CD4-positive, alpha-beta memory T cell (primary cell): Measurements from ENCODE around the gene ANKRD40. TPM values are rescaled to one million over a fixed set of nuclear protein-coding genes. Genes with fewer than 3 reads are reported as not detected.
"Not testable (repeated sequence)": the region's sequence is repeated elsewhere in the genome, so short reads cannot be mapped to it uniquely, and the experiment has no call there.

ENCODE experiments used
- CTCF ChIA-PET: fragments of 350-600 bp; sonication (Branson Sonifier 250); formaldehyde crosslinking; loops from one replicate; lab custom pipeline; 2021; ENCODE audit warnings: inconsistent platforms; ENCODE audit not compliant: partially characterized antibody; lab: Charles Lee
- POLR2A ChIA-PET: fragments of 350-600 bp; sonication (Branson Sonifier 250); formaldehyde crosslinking; loops from one replicate; lab custom pipeline; 2021; ENCODE audit not compliant: partially characterized antibody; lab: Charles Lee
- DNase-seq, 5 donors: peaks; one replicate each; pipeline versions ENCODE4 v3.0.0 to v3.0.0-alpha.2; 2020 to 2022; ENCODE audit warnings: mixed read lengths in 1 of 5
- H3K27ac ChIP-seq: one replicate; pipeline ENCODE4 v1.7.0; 2013; ENCODE audit warnings: low read depth, low read length
- H3K27me3 ChIP-seq: 2 replicates; pipeline ENCODE4 v1.7.0; 2013; ENCODE audit warnings: mild to moderate bottlenecking, low read length, moderate library complexity; ENCODE audit not compliant: insufficient read depth
- H3K36me3 ChIP-seq: 2 replicates; pipeline ENCODE4 v1.7.0; 2013; ENCODE audit warnings: mild to moderate bottlenecking, low read length, moderate library complexity; ENCODE audit not compliant: insufficient read depth
- H3K4me1 ChIP-seq: 2 replicates; pipeline ENCODE4 v1.7.0; 2013; ENCODE audit warnings: mild to moderate bottlenecking, low read length, moderate library complexity; ENCODE audit not compliant: insufficient read depth
- H3K4me3 ChIP-seq, 2 donors: one replicate each; pipeline ENCODE4 v1.7.0; 2013; ENCODE audit warnings: low read length in 2 of 2, mild to moderate bottlenecking in 1 of 2
- H3K9me3 ChIP-seq, 2 donors: one replicate each; pipeline ENCODE4 v1.7.0; 2013; ENCODE audit warnings: low read length in 2 of 2, control low read depth in 1 of 2; ENCODE audit not compliant: control insufficient read depth in 1 of 2
- H3K27ac Mint-ChIP-seq, 7 donors: one replicate each; pipeline ENCODE4 v1.8.0; 2020 to 2021; ENCODE audit warnings: mixed read lengths in 7 of 7, mild to moderate bottlenecking in 6 of 7, inconsistent platforms in 3 of 7, moderate library complexity in 3 of 7
- H3K27me3 Mint-ChIP-seq, 2 donors: one replicate each; pipeline ENCODE4 v1.8.0; 2020 to 2021; ENCODE audit warnings: mixed read lengths in 2 of 2
- H3K36me3 Mint-ChIP-seq, 2 donors: one replicate each; pipeline ENCODE4 v1.8.0; 2020 to 2021; ENCODE audit warnings: mixed read lengths in 2 of 2, inconsistent platforms in 1 of 2, mild to moderate bottlenecking in 1 of 2
- H3K4me1 Mint-ChIP-seq, 4 donors: one replicate each; pipeline ENCODE4 v1.8.0; 2020 to 2021; ENCODE audit warnings: mixed read lengths in 4 of 4, mild to moderate bottlenecking in 1 of 4
- H3K4me3 Mint-ChIP-seq, 8 donors: one replicate each; pipeline ENCODE4 v1.8.0; 2020 to 2021; ENCODE audit warnings: mixed read lengths in 8 of 8, mild to moderate bottlenecking in 7 of 8, moderate library complexity in 6 of 8, inconsistent platforms in 3 of 8
- H3K9me3 Mint-ChIP-seq, 8 donors: one replicate each; pipeline ENCODE4 v1.8.0; 2020 to 2021; ENCODE audit warnings: mixed read lengths in 8 of 8, mild to moderate bottlenecking in 5 of 8, inconsistent platforms in 3 of 8, moderate library complexity in 1 of 8
- intact Hi-C: fragments of 100-400 bp; cut with micrococcal nuclease; formaldehyde crosslinking; loops from one replicate; pipeline ENCODE4 v1.15.1; 2023
- polyA plus RNA-seq, 2 donors: library from polyadenylated mRNA; unstranded; fragments of 300-500 nt; fragmentation: Illumina TruSeq; gene quantifications; one replicate each; pipeline ENCODE4 v1.2.3, GENCODE V29; 2021
- total RNA-seq, 2 experiments: library from RNA; stranded (reverse); gene quantifications; one replicate each; pipeline ENCODE4 v1.2.3, GENCODE V29; 2021

ANKRD40 gene
- total and polyA plus RNA-seq, 4 experiments from 2014 or later: 2.1 to 39.3 (median 21.2) TPM

DNA sequence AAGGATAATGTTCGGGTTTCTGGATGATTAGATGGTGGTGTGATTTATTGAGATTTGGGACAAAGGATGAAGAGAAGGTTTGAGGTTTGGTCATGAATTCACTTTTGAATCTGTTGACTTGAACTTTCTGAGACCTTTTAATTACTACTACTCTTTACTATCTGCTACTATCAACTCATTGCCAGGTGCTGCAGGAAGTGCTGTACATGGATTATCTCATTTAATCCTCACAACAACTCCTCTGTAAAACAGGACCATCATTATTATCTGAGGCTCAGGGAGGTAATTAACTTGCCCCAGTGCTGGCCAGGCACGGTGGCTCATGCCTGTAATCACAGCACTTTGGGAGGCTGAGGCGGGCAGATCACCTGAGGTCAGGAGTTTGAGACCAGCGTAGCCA lies 2.9 kb upstream of the ANKRD40 start:
- Mint-ChIP-seq H3K4me1 (peaks cover 19 to 36% (median 26%) of the 10 kb centered on the region in 4 donors), H3K4me3 (no peak overlapping the region), H3K36me3 (peaks cover 0 to 4% of the 10 kb centered on the region in 2 donors), H3K27me3 (no peaks in the 10 kb centered on the region), H3K27ac (peak overlapping the region in 5 of 7 donors; percentile 8 to 96 (median 70)), H3K9me3 (no peaks in the 10 kb centered on the region)
- Histone ChIP-seq H3K27me3 (no peaks in the 10 kb centered on the region), H3K9me3 (no peaks in the 10 kb centered on the region), H3K36me3 (no peaks in the 10 kb centered on the region), H3K4me3 (no peak overlapping the region), H3K4me1 (peaks cover 32% of the 10 kb centered on the region), H3K27ac (no peak overlapping the region)
- CTCF ChIA-PET: no interaction called here
- intact Hi-C loops: no loop called here
- no peak for DNase-seq
- POLR2A ChIA-PET: interaction anchor here (6.2 kb wide), 1 partner anchor 8 kb away, joined by 116 read pairs; the partner anchor contains the start of gene LUC7L3

DNA sequence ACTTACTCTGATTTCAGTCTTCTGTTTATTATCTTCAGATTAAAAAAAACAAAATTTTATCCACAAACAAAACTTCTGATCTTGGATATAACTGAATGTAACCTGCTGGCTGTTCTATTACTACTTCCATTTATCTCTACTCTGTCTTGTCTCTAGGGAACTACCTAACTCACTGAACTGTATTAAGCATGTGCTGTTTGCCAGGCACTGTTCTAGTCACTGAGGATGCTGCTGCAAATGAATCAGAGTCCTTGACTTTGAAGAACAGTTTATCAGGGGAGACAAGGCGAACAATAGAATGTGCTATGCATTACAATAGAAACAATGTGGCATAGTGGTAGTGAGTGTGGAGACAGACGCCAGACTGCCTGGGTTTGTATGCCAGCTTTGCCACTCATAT lies 2.3 kb upstream of the ANKRD40 start:
- no peak overlapping the region for H3K27ac ChIP-seq
- H3K4me3 Mint-ChIP-seq: peak overlapping the region in 2 of 8 donors; percentile 16 to 57
- H3K4me1 ChIP-seq: peaks cover 38% of the 10 kb centered on the region
- no peaks in the 10 kb centered on the region for H3K9me3 ChIP-seq
- no peak overlapping the region for H3K4me3 ChIP-seq
- POLR2A ChIA-PET: interaction anchor here (6.2 kb wide), 1 partner anchor 9 kb away, joined by 116 read pairs; the partner anchor contains the start of gene LUC7L3
- H3K36me3 ChIP-seq: no peaks in the 10 kb centered on the region
- no peaks in the 10 kb centered on the region for H3K27me3 Mint-ChIP-seq
- H3K4me1 Mint-ChIP-seq: peaks cover 21 to 40% (median 30%) of the 10 kb centered on the region in 4 donors
- no peaks in the 10 kb centered on the region for H3K9me3 Mint-ChIP-seq
- CTCF ChIA-PET: no interaction called here
- peak overlapping the region in 6 of 7 donors; percentile 48 to 97 (median 75) for H3K27ac Mint-ChIP-seq
- no peak for DNase-seq
- H3K36me3 Mint-ChIP-seq: peaks cover 3 to 6% of the 10 kb centered on the region in 2 donors
- intact Hi-C loops: no loop called here
- no peaks in the 10 kb centered on the region for H3K27me3 ChIP-seq

DNA sequence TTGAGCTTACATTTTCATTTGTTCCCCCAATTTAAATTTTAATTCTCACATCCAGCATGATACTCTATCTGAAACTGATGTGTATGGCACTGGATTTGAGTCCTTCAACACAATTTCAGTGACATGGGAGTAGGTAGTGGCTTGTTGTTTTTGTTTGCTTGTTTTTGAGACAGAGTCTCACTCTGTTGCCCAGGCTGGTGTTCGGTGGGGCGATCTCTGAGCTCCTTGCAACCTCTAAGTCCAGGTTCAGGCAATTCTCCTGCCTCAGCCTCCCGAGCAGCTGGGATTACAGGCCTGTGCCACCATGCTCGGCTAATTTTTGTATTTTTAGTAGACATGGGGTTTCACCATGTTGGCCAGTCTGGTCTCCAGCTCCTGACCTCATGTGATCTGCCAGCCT lies 1.3 kb upstream of the ANKRD40 start:
- ChIA-PET CTCF (interaction anchor here (1.1 to 1.7 kb wide), 3 partner anchors 9 to 25 kb away, joined by 3 to 6 read pairs (median 5); no protein-coding TSS in a partner anchor), POLR2A (interaction anchor here (0.6 to 6.2 kb wide), 9 partner anchors 10 to 559 kb away, joined by 3 to 116 read pairs (median 3); partner anchors contain the start of gene LUC7L3)
- not testable (repeated sequence) for H3K9me3 ChIP-seq, H3K36me3 ChIP-seq, H3K27me3 Mint-ChIP-seq, DNase-seq, H3K27me3 ChIP-seq, H3K36me3 Mint-ChIP-seq, H3K9me3 Mint-ChIP-seq
- Mint-ChIP-seq H3K4me3 (peak overlapping the region in 7 of 8 donors; percentile 15 to 93 (median 89)), H3K4me1 (peaks cover 22 to 42% (median 31%) of the 10 kb centered on the region in 4 donors), H3K27ac (peak overlapping the region; percentile 95 to 98 (median 96))
- intact Hi-C loops: loop anchor here (5.0 kb wide), 2 partner anchors 167 to 232 kb away; partner anchors contain the start of gene RSAD1
- Histone ChIP-seq H3K4me3 (peak overlapping the region in 1 of 2 donors; percentile 81), H3K4me1 (peaks cover 39% of the 10 kb centered on the region), H3K27ac (peak overlapping the region; percentile 92)

- Histone ChIP-seq H3K9me3 (no peaks in the 10 kb centered on the region), H3K4me3 (peak overlapping the region; percentile 66 to 81), H3K27me3 (no peaks in the 10 kb centered on the region), H3K4me1 (peaks cover 46% of the 10 kb centered on the region), H3K36me3 (peaks cover 4% of the 10 kb centered on the region), H3K27ac (peak overlapping the region; percentile 92)
- Mint-ChIP-seq H3K27ac (peak overlapping the region; percentile 95 to 98 (median 96)), H3K27me3 (no peaks in the 10 kb centered on the region), H3K4me1 (peaks cover 29 to 49% (median 38%) of the 10 kb centered on the region in 4 donors), H3K9me3 (no peaks in the 10 kb centered on the region), H3K4me3 (peak overlapping the region; percentile 84 to 93 (median 90)), H3K36me3 (peaks cover 8 to 14% of the 10 kb centered on the region in 2 donors)
- DNase-seq: peak in 1 of 5 donors; percentile 5
- ChIA-PET POLR2A (interaction anchor here (0.6 to 6.2 kb wide), 12 partner anchors 11 to 559 kb away, joined by 3 to 116 read pairs (median 3); partner anchors contain the start of genes LUC7L3 and TOB1), CTCF (interaction anchor here (1.1 to 1.7 kb wide), 3 partner anchors 9 to 26 kb away, joined by 3 to 6 read pairs (median 5); no protein-coding TSS in a partner anchor)
- intact Hi-C loops: loop anchor here (1.0 to 5.0 kb wide), 3 partner anchors 166 to 445 kb away; partner anchors contain the start of genes NME1 and RSAD1
Observed at GRCh38 chr17:50708050-50709000, 611 bp upstream of the ANKRD40 start.

DNA sequence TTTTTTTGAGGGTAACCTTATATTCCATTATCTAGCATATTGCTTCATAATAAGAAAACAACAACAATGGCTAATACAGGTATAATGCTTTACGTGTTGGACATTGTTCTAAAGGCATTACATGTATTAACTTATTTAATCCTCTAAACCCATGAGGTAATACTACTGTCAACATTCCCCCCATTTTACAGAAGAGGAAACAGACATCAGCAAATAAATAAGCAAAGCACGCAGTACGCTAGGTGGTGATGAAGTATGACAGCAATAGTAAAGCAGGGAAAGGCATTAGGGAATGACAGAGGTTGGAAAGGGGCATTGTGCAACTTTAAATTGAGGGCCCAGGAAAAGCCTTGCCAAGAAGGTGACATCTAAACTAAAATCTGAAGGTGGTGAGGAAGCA lies 4.6 kb downstream of the ANKRD40 start:
- Mint-ChIP-seq H3K9me3 (no peaks in the 10 kb centered on the region), H3K4me3 (peak overlapping the region in 2 of 8 donors; percentile 7 to 12), H3K27ac (peak overlapping the region in 5 of 7 donors; percentile 8 to 96 (median 85)), H3K27me3 (no peaks in the 10 kb centered on the region), H3K36me3 (peaks cover 33 to 45% of the 10 kb centered on the region in 2 donors), H3K4me1 (peaks cover 30 to 57% (median 44%) of the 10 kb centered on the region in 4 donors)
- no peaks in the 10 kb centered on the region for H3K9me3 ChIP-seq
- intact Hi-C loops: no loop called here
- no peak overlapping the region for H3K4me3 ChIP-seq
- H3K4me1 ChIP-seq: peaks cover 46% of the 10 kb centered on the region
- DNase-seq: no peak
- H3K36me3 ChIP-seq: peaks cover 13% of the 10 kb centered on the region
- no peaks in the 10 kb centered on the region for H3K27me3 ChIP-seq
- ChIA-PET CTCF (interaction anchor here (1.0 kb wide), 1 partner anchor 15 kb away, joined by 3 read pairs; no protein-coding TSS in a partner anchor), POLR2A (no interaction called here)
- H3K27ac ChIP-seq: no peak overlapping the region

- Histone ChIP-seq H3K4me1 (peaks cover 29% of the 10 kb centered on the region), H3K36me3 (peaks cover 47% of the 10 kb centered on the region), H3K9me3 (no peaks in the 10 kb centered on the region), H3K27me3 (no peaks in the 10 kb centered on the region), H3K4me3 (no peak overlapping the region), H3K27ac (no peak overlapping the region)
- Mint-ChIP-seq H3K36me3 (peaks cover 58 to 71% of the 10 kb centered on the region in 2 donors), H3K27ac (peak overlapping the region in 3 of 7 donors; percentile 3 to 36 (median 17)), H3K27me3 (no peaks in the 10 kb centered on the region), H3K9me3 (no peaks in the 10 kb centered on the region), H3K4me3 (no peak overlapping the region), H3K4me1 (peaks cover 22 to 47% (median 32%) of the 10 kb centered on the region in 4 donors)
- CTCF ChIA-PET: no interaction called here
- DNase-seq: no peak
- intact Hi-C loops: no loop called here
- POLR2A ChIA-PET: no interaction called here
Observed at GRCh38 chr17:50699410-50699809, 8.3 kb downstream of the ANKRD40 start.
